Measurements from ENCODE around the gene SLAMF9. TPM values are rescaled to one million over a fixed set of nuclear protein-coding genes. Genes with fewer than 3 reads are reported as not detected.

Gene SLAMF9
- polyA plus RNA-seq, 2 of the 4 experiments (the other 2 are of a cell fraction): 0.22 to 0.25 TPM

DNA sequence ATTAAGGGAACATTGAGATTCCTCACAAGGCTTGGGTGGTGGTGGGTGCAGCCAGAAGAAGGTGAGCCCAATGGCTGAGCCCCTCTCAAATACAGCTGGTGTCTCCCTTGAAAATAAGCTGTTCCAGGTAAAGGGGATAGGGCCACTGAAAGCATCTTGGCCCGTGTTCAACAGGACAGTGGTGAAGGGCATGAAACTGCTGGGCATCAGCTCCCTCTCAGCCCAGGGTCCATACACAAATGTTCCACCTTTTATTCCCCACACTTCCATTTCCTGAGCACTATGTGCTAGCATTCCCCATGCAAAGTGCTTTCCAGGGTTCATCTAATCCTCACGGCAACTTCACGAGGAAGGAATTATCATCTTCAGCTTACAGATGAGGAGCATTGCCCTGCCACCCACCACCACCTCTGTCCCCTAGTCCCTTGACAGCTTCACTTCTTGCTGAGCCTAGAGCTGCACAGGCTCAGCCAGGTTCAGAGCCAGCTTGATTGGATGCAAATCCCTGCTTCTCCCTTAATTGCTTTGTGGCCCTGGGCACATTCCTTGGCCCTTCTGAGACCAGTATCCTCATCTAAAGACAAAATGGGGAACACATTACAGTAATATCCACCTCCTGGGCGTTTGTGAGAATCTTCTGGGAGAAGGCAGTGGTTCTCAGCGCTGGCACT is 38.3 kb downstream of the SLAMF9 start:
- no peaks in the 10 kb centered on the region for H3K9me3 ChIP-seq
- peaks cover 92% of the 10 kb centered on the region for H3K4me1 ChIP-seq
- DNase-seq (ENCODE audit: low read depth in 1 of 2, low spot score in 1 of 2) (no peak), ATAC-seq (peak; percentile 9 to 17), FAIRE-seq (no peak)
- H3K4me3 ChIP-seq: no peak overlapping the region
- peak overlapping the region; percentile 66 for H3K4me2 ChIP-seq
- POLR2A ChIA-PET: interaction anchor here (0.6 to 2.0 kb wide), 2 partner anchors 9 to 740 kb away, joined by 8 to 17 read pairs; partner anchors contain the start of gene TAGLN2
- WGBS (ENCODE audit: missing lambda C conversion rate): 24% methylated on average over 5 of the region's 5 CpGs
- CTCF ChIA-PET: interaction anchor here (0.7 to 2.5 kb wide), 7 partner anchors 9 to 756 kb away, joined by 3 to 15 read pairs (median 4); partner anchors contain the start of gene TAGLN2
- peak overlapping the region; percentile 63 to 80 for H3K27ac ChIP-seq
- TF ChIP-seq HOXA7 (CRISPR knock-in tag; IDR thresholded peaks at IDR 0.05) (no peak), FOSB (CRISPR knock-in tag; IDR thresholded peaks at IDR 0.05) (peak; percentile 16; the same call in 1 of the 2 replicates), SMC3 (IDR thresholded peaks at IDR 0.05) (no peak), NPAS2 (CRISPR knock-in tag; IDR thresholded peaks at IDR 0.05; ENCODE audit: borderline replicate concordance) (no peak), MAZ (IDR thresholded peaks at IDR 0.05; ENCODE audit: borderline replicate concordance, low read depth, low read length) (no peak), ZFP36 (IDR thresholded peaks at IDR 0.05; ENCODE audit: borderline replicate concordance, partially characterized antibody) (no peak), RAD21 (conservative IDR thresholded peaks at IDR 0.05 in 1 of 2, IDR thresholded peaks at IDR 0.05 in 1 of 2) (0 out of 5 replicates have a peak, but pooled peaks of 1 of the 2 experiments have one; percentile 7), KDM1A (IDR thresholded peaks at IDR 0.05; ENCODE audit: low read depth) (no peak), HEYL (CRISPR knock-in tag; IDR thresholded peaks at IDR 0.05) (no peak), FOXS1 (CRISPR knock-in tag; IDR thresholded peaks at IDR 0.05) (no peak), RCOR1 (IDR thresholded peaks at IDR 0.05; ENCODE audit: low read depth, low read length) (no peak), JUN (IDR thresholded peaks at IDR 0.05) (no peak)
- TF ChIP-seq, protein P1, sequence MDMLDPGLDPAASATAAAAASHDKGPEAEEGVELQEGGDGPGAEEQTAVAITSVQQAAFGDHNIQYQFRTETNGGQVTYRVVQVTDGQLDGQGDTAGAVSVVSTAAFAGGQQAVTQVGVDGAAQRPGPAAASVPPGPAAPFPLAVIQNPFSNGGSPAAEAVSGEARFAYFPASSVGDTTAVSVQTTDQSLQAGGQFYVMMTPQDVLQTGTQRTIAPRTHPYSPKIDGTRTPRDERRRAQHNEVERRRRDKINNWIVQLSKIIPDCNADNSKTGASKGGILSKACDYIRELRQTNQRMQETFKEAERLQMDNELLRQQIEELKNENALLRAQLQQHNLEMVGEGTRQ (IDR thresholded peaks at IDR 0.05): no peak

DNA sequence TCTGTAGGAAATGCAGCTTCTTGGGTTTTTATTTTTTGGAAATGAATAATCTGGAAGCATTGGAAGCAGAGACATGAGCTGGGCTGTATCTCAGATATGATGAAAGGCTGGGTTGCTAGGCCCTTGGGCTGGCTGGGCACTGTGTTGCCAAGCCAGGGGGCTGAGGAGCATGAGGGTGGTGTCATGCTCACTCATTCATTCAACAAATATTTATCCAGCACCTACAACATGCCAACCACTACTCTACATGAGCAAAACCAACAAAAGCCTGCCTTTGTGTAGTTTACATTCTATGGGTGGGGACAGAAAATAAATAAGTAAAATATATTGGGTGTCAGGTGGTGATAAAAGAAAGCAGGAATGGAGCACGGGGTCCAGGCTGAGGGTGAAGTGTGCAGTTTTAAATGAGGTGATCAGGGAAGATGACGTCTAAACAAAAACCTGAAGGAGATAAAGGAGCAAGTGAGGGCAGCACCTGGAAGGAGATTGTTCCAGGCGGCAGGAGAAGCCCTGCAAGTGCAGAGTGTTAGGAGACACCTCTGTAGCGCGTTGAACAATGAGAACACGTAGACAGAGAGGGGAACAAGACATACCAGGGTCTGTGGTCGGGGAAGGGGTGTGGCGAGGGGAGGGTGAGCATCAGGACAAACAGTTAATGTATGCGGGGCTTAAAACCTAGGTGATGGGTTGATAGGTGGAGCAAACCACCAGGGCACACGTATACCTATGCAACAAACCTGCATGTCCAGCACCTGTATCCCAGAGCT is 39.6 kb downstream of the SLAMF9 start:
- ATAC-seq (peak in 1 of 2 experiments; percentile 12; a peak in 2 of 6 replicates), DNase-seq (ENCODE audit: low read depth in 1 of 2, low spot score in 1 of 2) (peak in 1 of 2 experiments; percentile 74), FAIRE-seq (no peak)
- WGBS (ENCODE audit: missing lambda C conversion rate): 62% methylated on average over 10 of the region's 10 CpGs
- H3K4me2 ChIP-seq: peak overlapping the region; percentile 66
- POLR2A ChIA-PET: interaction anchor here (1.7 kb wide), 1 partner anchor 9 kb away, joined by 5 read pairs; no protein-coding TSS in a partner anchor
- no peak overlapping the region for H3K4me3 ChIP-seq
- H3K4me1 ChIP-seq: peaks cover 89% of the 10 kb centered on the region
- H3K27ac ChIP-seq: peak overlapping the region; percentile 26 to 80; a peak in 5 of 6 replicates
- CTCF ChIA-PET: interaction anchor here (0.6 to 1.6 kb wide), 7 partner anchors 10 to 116 kb away, joined by 3 to 9 read pairs (median 4); partner anchors contain the start of gene TAGLN2
- no peaks in the 10 kb centered on the region for H3K9me3 ChIP-seq
- TF ChIP-seq SMC3 (IDR thresholded peaks at IDR 0.05) (no peak), RFX5 (IDR thresholded peaks at IDR 0.05) (no peak), JUN (IDR thresholded peaks at IDR 0.05) (0 out of 5 replicates have a peak, but pooled peaks of 1 of the 2 experiments have one; percentile 53), FOXS1 (CRISPR knock-in tag; IDR thresholded peaks at IDR 0.05) (no peak), HEYL (CRISPR knock-in tag; IDR thresholded peaks at IDR 0.05) (no peak), GATA3 (IDR thresholded peaks at IDR 0.05; ENCODE audit: borderline replicate concordance) (peak; percentile 83), CBX8 (IDR thresholded peaks at IDR 0.05) (no peak), ZNF302 (CRISPR knock-in tag; IDR thresholded peaks at IDR 0.05) (no peak), ESRRA (IDR thresholded peaks at IDR 0.05; ENCODE audit: borderline replicate concordance, low read length) (no peak), MAZ (IDR thresholded peaks at IDR 0.05; ENCODE audit: borderline replicate concordance, low read depth, low read length) (no peak), FOSL2 (IDR thresholded peaks at IDR 0.05) (no peak), FOSL2 (CRISPR knock-in tag; IDR thresholded peaks at IDR 0.05) (peak; percentile 68), NR3C1 (IDR thresholded peaks at IDR 0.05) (no peak), BHLHE40 (IDR thresholded peaks at IDR 0.05; ENCODE audit: low read depth, low read length) (no peak)
- TF ChIP-seq, protein P1 (IDR thresholded peaks at IDR 0.05): no peak
- TF ChIP-seq, protein P2, sequence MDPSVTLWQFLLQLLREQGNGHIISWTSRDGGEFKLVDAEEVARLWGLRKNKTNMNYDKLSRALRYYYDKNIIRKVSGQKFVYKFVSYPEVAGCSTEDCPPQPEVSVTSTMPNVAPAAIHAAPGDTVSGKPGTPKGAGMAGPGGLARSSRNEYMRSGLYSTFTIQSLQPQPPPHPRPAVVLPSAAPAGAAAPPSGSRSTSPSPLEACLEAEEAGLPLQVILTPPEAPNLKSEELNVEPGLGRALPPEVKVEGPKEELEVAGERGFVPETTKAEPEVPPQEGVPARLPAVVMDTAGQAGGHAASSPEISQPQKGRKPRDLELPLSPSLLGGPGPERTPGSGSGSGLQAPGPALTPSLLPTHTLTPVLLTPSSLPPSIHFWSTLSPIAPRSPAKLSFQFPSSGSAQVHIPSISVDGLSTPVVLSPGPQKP (IDR thresholded peaks at IDR 0.05; ENCODE audit: low read depth, low read length): no peak
- TF ChIP-seq, protein P3, sequence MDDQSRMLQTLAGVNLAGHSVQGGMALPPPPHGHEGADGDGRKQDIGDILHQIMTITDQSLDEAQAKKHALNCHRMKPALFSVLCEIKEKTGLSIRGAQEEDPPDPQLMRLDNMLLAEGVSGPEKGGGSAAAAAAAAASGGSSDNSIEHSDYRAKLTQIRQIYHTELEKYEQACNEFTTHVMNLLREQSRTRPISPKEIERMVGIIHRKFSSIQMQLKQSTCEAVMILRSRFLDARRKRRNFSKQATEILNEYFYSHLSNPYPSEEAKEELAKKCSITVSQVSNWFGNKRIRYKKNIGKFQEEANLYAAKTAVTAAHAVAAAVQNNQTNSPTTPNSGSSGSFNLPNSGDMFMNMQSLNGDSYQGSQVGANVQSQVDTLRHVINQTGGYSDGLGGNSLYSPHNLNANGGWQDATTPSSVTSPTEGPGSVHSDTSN (IDR thresholded peaks at IDR 0.05): no peak
- TF ChIP-seq, protein P4, sequence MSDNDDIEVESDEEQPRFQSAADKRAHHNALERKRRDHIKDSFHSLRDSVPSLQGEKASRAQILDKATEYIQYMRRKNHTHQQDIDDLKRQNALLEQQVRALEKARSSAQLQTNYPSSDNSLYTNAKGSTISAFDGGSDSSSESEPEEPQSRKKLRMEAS (IDR thresholded peaks at IDR 0.05): peak; percentile 45; the same call in 1 of the 2 replicates
- TF ChIP-seq, protein P5, sequence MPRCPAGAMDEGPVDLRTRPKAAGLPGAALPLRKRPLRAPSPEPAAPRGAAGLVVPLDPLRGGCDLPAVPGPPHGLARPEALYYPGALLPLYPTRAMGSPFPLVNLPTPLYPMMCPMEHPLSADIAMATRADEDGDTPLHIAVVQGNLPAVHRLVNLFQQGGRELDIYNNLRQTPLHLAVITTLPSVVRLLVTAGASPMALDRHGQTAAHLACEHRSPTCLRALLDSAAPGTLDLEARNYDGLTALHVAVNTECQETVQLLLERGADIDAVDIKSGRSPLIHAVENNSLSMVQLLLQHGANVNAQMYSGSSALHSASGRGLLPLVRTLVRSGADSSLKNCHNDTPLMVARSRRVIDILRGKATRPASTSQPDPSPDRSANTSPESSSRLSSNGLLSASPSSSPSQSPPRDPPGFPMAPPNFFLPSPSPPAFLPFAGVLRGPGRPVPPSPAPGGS (IDR thresholded peaks at IDR 0.05): no peak
- TF ChIP-seq, protein P6, sequence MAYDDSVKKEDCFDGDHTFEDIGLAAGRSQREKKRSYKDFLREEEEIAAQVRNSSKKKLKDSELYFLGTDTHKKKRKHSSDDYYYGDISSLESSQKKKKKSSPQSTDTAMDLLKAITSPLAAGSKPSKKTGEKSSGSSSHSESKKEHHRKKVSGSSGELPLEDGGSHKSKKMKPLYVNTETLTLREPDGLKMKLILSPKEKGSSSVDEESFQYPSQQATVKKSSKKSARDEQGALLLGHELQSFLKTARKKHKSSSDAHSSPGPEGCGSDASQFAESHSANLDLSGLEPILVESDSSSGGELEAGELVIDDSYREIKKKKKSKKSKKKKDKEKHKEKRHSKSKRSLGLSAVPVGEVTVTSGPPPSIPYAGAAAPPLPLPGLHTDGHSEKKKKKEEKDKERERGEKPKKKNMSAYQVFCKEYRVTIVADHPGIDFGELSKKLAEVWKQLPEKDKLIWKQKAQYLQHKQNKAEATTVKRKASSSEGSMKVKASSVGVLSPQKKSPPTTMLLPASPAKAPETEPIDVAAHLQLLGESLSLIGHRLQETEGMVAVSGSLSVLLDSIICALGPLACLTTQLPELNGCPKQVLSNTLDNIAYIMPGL (CRISPR knock-in tag; IDR thresholded peaks at IDR 0.05; ENCODE audit: borderline replicate concordance): no peak

Measured in A549 (cell line).